WTC11 (cell line): ENCODE results near the gene AMIGO3. TPM values are rescaled to one million over a fixed set of nuclear protein-coding genes. Genes with fewer than 3 reads are reported as not detected.

Experiments
- ATAC-seq: fragments of 200-7000 bp; cut with Tn5 transposase; 2 replicates; pipeline ENCODE4 v1.10.0; 2021; ENCODE audit warnings: mild to moderate bottlenecking, moderate library complexity
- CTCF ChIA-PET: fragments of 300-600 bp; sonication (Branson Sonifier 250); formaldehyde crosslinking; loops from one replicate; lab custom pipeline; 2021; ENCODE audit warnings: antibody characterized with exemption; lab: Charles Lee
- POLR2A ChIA-PET: fragments of 350-600 bp; sonication (Branson Sonifier 250); formaldehyde crosslinking; loops from one replicate; lab custom pipeline; 2021; ENCODE audit warnings: antibody characterized with exemption; lab: Charles Lee
- DNase-seq: peaks from one replicate; pipeline ENCODE4 v3.0.0; 2021; ENCODE audit warnings: low spot score
- H3K27ac Mint-ChIP-seq: 2 replicates; pipeline ENCODE4 v1.8.0; 2021; ENCODE audit warnings: mixed read lengths
- H3K27me3 Mint-ChIP-seq: 2 replicates; pipeline ENCODE4 v1.8.0; 2021; ENCODE audit warnings: low read depth, mild to moderate bottlenecking, moderate library complexity, mixed read lengths
- H3K36me3 Mint-ChIP-seq: 2 replicates; pipeline ENCODE4 v1.8.0; 2021; ENCODE audit warnings: mixed read lengths
- H3K4me1 Mint-ChIP-seq: 2 replicates; pipeline ENCODE4 v1.8.0; 2022; ENCODE audit warnings: mixed read lengths
- H3K4me3 Mint-ChIP-seq: 2 replicates; pipeline ENCODE4 v1.8.0; 2021; ENCODE audit warnings: mild to moderate bottlenecking, moderate library complexity, mixed read lengths
- H3K9me3 Mint-ChIP-seq: 2 replicates; pipeline ENCODE4 v1.8.0; 2021; ENCODE audit warnings: mixed read lengths
- CBFB ChIP-seq: sonication (generic); formaldehyde crosslinking; IDR thresholded peaks from 2 replicates; pipeline ENCODE4 v1.8.1; 2022; ENCODE audit warnings: mild to moderate bottlenecking, low read depth, missing genetic modification reagents
- GRHL2 ChIP-seq: fragments of 250-450 bp; sonication (Bioruptor Pico); IDR thresholded peaks from 2 replicates; pipeline ENCODE4 v1.8.0; 2022; ENCODE audit warnings: mild to moderate bottlenecking, moderate library complexity; ENCODE audit not compliant: insufficient replicate concordance, severe bottlenecking
- GTF2I ChIP-seq: fragments of 250-450 bp; sonication (Bioruptor Pico); conservative IDR thresholded peaks from 2 replicates; pipeline ENCODE4 v1.4.0; 2021; ENCODE audit warnings: mild to moderate bottlenecking
- SMAD3 ChIP-seq: sonication (generic); formaldehyde crosslinking; IDR thresholded peaks from 2 replicates; pipeline ENCODE4 v1.8.0; 2022; ENCODE audit warnings: missing genetic modification reagents, mild to moderate bottlenecking, borderline replicate concordance
- TEAD4 ChIP-seq: sonication (generic); formaldehyde crosslinking; IDR thresholded peaks from 2 replicates; pipeline ENCODE4 v1.8.0; 2022; ENCODE audit warnings: mild to moderate bottlenecking, missing genetic modification reagents
- ZBTB21 ChIP-seq: sonication (generic); formaldehyde crosslinking; IDR thresholded peaks from 2 replicates; pipeline ENCODE4 v1.8.1; 2023; ENCODE audit warnings: mild to moderate bottlenecking, missing genetic modification reagents, borderline replicate concordance
- ZNF121 ChIP-seq: sonication (generic); formaldehyde crosslinking; IDR thresholded peaks from 2 replicates; pipeline ENCODE4 v1.8.0; 2023; ENCODE audit warnings: missing genetic modification reagents
- ZNF232 ChIP-seq: sonication (generic); formaldehyde crosslinking; IDR thresholded peaks from 2 replicates; pipeline ENCODE4 v1.8.0; 2022; ENCODE audit warnings: mild to moderate bottlenecking, missing genetic modification reagents
- ZNF317 ChIP-seq: sonication (generic); formaldehyde crosslinking; IDR thresholded peaks from 2 replicates; pipeline ENCODE4 v1.8.1; 2023; ENCODE audit warnings: low read depth, mild to moderate bottlenecking, moderate library complexity, missing genetic modification reagents, borderline replicate concordance
- ZNF423 ChIP-seq: fragments of 250-450 bp; sonication (Bioruptor Pico); IDR thresholded peaks from 2 replicates; pipeline ENCODE4 v2.1.2; 2022; ENCODE audit warnings: mild to moderate bottlenecking, moderate library complexity
- total RNA-seq: library from RNA; stranded (reverse); gene quantifications from 3 replicates; pipeline ENCODE4 v1.2.3, GENCODE V29; 2021
- TF ChIP-seq, protein P1 (sequence below): fragments of 250-450 bp; sonication (Bioruptor Pico); conservative IDR thresholded peaks from 2 replicates; pipeline ENCODE4 v1.9.0; 2021; ENCODE audit warnings: mild to moderate bottlenecking
- TF ChIP-seq, protein P2 (sequence below): fragments of 250-450 bp; sonication (Bioruptor Pico); IDR thresholded peaks from 2 replicates; pipeline ENCODE4 v1.9.0; 2021; ENCODE audit warnings: mild to moderate bottlenecking
- TF ChIP-seq, protein P3 (sequence below): fragments of 250-450 bp; sonication (Bioruptor Pico); IDR thresholded peaks from 2 replicates; pipeline ENCODE4 v2.1.2; 2022; ENCODE audit warnings: mild to moderate bottlenecking, moderate library complexity
- TF ChIP-seq, protein P4 (sequence below): sonication (generic); formaldehyde crosslinking; conservative IDR thresholded peaks from 2 replicates; pipeline ENCODE4 v1.8.1; 2022; ENCODE audit warnings: mild to moderate bottlenecking, missing genetic modification reagents
- TF ChIP-seq, protein P5 (sequence below): fragments of 250-450 bp; sonication (Bioruptor Pico); IDR thresholded peaks from 2 replicates; pipeline ENCODE4 v1.9.0; 2021; ENCODE audit warnings: moderate library complexity, mild to moderate bottlenecking, inconsistent platforms, borderline replicate concordance
- TF ChIP-seq, protein P6 (sequence below): sonication (generic); formaldehyde crosslinking; IDR thresholded peaks from 2 replicates; pipeline ENCODE4 v1.8.0; 2022; ENCODE audit warnings: mild to moderate bottlenecking, missing genetic modification reagents
- TF ChIP-seq, protein P7 (sequence below): sonication (generic); formaldehyde crosslinking; IDR thresholded peaks from 2 replicates; pipeline ENCODE4 v1.8.1; 2022; ENCODE audit warnings: missing genetic modification reagents, borderline replicate concordance
- TF ChIP-seq, protein P8 (sequence below): fragments of 250-450 bp; sonication (Bioruptor Pico); IDR thresholded peaks from 2 replicates; pipeline ENCODE4 v1.9.0; 2021; ENCODE audit warnings: mild to moderate bottlenecking
- TF ChIP-seq, protein P9 (sequence below): sonication (generic); formaldehyde crosslinking; IDR thresholded peaks from 2 replicates; pipeline ENCODE4 v1.8.0; 2022; ENCODE audit warnings: mild to moderate bottlenecking, missing genetic modification reagents
- TF ChIP-seq, protein P10 (sequence below): sonication (generic); formaldehyde crosslinking; IDR thresholded peaks from 2 replicates; pipeline ENCODE4 v1.8.1; 2022; ENCODE audit warnings: mild to moderate bottlenecking, missing genetic modification reagents, moderate library complexity, borderline replicate concordance

The AMIGO3 gene
- total RNA-seq, 1 experiment from 2014 or later: 3.9 TPM

DNA sequence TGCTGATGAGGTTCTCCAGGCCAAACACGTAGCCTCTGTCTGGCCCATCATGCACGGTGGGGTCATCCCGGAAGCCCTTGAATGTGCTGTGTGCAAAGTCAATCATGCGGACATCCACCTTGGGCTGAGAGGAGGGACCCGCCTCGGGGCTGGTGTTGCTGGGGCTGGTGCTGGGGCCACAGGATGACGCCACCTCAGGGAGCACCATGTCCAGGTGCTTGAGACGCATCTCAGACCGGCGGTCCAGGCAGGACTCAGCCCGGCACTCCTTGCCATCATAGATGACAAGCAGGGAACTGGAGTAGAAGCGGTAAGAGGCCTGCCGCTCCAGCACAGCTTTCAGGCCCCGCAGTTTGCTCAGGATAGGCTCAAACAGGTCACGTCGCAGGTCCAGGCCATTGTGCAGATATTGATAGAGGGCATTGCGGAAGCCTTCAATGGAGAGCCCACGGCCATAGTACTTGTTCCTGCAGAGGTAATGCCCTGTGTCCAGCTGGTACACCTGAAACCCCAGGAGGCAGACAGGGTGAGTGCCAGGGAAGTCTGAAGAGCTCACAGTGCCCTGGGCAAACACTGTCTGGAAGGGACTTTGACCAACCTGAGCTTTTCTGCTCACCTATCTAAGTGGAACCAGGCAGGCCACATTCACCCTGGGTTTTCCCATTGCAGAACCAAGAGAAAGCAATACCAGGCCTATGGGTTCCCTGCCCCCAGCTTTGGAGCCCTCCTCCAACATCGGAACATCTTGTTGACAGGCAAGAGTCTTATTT is 7.9 kb upstream of the AMIGO3 start:
- POLR2A ChIA-PET: no interaction called here
- peaks cover 26% of the 10 kb centered on the region for H3K36me3 Mint-ChIP-seq
- ATAC-seq (no peak), DNase-seq (no peak)
- peaks cover 10% of the 10 kb centered on the region for H3K4me1 Mint-ChIP-seq
- H3K27me3 Mint-ChIP-seq: no peaks in the 10 kb centered on the region
- no peaks in the 10 kb centered on the region for H3K9me3 Mint-ChIP-seq
- TF ChIP-seq, protein P1, sequence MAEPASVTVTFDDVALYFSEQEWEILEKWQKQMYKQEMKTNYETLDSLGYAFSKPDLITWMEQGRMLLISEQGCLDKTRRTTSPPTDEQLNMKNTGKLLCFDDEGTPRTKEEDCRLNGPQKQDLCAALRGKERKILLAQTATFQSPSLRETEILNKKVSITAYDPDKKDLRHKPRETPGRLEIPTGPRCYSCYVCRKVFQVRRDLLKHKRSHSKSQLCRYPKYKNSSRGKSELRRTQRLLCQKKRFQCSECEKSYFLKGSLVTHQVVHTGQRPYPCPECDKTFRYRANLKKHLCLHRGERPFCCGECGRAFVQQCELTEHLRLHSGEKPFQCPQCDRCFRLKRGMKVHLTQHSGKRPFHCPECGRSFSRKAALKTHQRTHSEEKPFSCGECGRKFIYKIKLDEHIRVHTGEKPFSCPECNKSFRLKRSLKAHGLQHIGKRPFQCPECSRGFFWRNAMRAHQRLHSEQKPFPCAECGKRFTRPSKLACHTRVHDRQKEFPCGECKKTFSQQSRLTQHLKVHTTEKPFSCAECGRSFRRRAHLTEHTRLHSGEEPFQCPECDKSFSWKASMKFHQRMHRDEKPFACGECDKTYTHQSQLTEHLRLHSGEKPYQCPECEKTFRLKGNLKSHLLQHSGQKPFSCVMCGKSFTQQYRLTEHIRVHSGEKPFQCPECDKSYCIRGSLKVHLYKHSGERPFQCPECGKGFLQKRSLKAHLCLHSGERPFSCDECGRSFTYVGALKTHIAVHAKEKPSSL (CRISPR knock-in tag): no peak
- TF ChIP-seq SMAD3 (no peak), CBFB (CRISPR knock-in tag) (no peak), GRHL2 (CRISPR knock-in tag) (no peak), GTF2I (no peak), ZNF121 (CRISPR knock-in tag) (no peak)
- TF ChIP-seq, protein P2, sequence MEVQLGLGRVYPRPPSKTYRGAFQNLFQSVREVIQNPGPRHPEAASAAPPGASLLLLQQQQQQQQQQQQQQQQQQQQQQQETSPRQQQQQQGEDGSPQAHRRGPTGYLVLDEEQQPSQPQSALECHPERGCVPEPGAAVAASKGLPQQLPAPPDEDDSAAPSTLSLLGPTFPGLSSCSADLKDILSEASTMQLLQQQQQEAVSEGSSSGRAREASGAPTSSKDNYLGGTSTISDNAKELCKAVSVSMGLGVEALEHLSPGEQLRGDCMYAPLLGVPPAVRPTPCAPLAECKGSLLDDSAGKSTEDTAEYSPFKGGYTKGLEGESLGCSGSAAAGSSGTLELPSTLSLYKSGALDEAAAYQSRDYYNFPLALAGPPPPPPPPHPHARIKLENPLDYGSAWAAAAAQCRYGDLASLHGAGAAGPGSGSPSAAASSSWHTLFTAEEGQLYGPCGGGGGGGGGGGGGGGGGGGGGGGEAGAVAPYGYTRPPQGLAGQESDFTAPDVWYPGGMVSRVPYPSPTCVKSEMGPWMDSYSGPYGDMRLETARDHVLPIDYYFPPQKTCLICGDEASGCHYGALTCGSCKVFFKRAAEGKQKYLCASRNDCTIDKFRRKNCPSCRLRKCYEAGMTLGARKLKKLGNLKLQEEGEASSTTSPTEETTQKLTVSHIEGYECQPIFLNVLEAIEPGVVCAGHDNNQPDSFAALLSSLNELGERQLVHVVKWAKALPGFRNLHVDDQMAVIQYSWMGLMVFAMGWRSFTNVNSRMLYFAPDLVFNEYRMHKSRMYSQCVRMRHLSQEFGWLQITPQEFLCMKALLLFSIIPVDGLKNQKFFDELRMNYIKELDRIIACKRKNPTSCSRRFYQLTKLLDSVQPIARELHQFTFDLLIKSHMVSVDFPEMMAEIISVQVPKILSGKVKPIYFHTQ (CRISPR knock-in tag): no peak
- TF ChIP-seq, protein P3, sequence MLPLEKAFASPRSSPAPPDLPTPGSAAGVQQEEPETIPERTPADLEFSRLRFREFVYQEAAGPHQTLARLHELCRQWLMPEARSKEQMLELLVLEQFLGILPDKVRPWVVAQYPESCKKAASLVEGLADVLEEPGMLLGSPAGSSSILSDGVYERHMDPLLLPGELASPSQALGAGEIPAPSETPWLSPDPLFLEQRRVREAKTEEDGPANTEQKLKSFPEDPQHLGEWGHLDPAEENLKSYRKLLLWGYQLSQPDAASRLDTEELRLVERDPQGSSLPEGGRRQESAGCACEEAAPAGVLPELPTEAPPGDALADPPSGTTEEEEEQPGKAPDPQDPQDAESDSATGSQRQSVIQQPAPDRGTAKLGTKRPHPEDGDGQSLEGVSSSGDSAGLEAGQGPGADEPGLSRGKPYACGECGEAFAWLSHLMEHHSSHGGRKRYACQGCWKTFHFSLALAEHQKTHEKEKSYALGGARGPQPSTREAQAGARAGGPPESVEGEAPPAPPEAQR (CRISPR knock-in tag): no peak
- TF ChIP-seq, protein P4, sequence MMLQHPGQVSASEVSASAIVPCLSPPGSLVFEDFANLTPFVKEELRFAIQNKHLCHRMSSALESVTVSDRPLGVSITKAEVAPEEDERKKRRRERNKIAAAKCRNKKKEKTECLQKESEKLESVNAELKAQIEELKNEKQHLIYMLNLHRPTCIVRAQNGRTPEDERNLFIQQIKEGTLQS (CRISPR knock-in tag): no peak
- TF ChIP-seq, protein P5, sequence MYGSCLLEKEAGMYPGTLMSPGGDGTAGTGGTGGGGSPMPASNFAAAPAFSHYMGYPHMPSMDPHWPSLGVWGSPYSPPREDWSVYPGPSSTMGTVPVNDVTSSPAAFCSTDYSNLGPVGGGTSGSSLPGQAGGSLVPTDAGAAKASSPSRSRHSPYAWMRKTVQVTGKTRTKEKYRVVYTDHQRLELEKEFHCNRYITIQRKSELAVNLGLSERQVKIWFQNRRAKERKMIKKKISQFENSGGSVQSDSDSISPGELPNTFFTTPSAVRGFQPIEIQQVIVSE (CRISPR knock-in tag): no peak
- TF ChIP-seq, all 79 proteins: peak for 0
- H3K27ac Mint-ChIP-seq: no peak overlapping the region
- no peak overlapping the region for H3K4me3 Mint-ChIP-seq
- CTCF ChIA-PET: no interaction called here

DNA sequence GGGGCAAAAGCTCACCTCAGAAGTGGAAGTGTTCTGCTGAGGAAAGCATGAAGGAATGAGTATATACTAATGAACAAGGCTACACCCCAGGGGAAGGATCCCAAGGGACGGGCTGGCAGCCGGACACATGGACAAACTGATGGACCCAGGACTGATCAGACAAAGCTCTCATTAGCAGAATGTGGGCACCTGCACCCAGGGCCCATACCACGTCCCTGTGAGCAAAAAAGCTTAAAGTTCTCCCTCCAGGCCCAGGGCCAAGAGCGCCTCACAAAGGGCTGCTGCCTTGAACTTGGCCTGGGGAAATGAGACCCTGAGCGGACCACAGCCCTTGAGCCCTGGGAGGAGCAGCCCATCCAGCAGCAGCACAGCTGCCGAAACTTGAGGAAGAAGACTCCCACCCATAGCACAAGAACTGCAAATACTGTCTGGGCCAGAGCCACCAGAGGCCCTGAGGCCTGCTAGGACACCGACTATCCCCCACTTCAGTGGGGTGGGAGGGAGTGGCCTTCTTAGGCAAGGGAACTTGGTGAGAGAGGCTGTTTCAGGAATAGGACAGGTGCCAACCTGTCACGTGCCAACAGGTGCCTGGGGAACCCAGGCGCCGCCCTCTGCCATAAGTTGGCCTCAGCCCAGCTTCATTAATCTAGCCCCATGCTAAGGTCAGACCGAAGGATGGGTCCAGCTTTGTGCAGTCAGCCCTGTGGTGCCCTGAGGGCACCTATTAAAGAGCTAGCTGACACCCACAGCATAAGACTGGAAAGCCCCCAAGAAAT is 6.6 kb upstream of the AMIGO3 start:
- no peaks in the 10 kb centered on the region for H3K9me3 Mint-ChIP-seq
- no peaks in the 10 kb centered on the region for H3K27me3 Mint-ChIP-seq
- peaks cover 21% of the 10 kb centered on the region for H3K36me3 Mint-ChIP-seq
- no peak for ATAC-seq
- no peak overlapping the region; the same call in 1 of the 2 replicates for H3K27ac Mint-ChIP-seq
- DNase-seq: no peak
- no peak overlapping the region for H3K4me3 Mint-ChIP-seq
- peaks cover 10% of the 10 kb centered on the region for H3K4me1 Mint-ChIP-seq
- POLR2A ChIA-PET: no interaction called here
- CTCF ChIA-PET: interaction anchor here (1.9 to 2.3 kb wide), 2 partner anchors 77 to 113 kb away, joined by 6 to 10 read pairs; partner anchors contain the start of gene INKA1
- TF ChIP-seq, protein P6, sequence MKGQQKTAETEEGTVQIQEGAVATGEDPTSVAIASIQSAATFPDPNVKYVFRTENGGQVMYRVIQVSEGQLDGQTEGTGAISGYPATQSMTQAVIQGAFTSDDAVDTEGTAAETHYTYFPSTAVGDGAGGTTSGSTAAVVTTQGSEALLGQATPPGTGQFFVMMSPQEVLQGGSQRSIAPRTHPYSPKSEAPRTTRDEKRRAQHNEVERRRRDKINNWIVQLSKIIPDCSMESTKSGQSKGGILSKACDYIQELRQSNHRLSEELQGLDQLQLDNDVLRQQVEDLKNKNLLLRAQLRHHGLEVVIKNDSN (CRISPR knock-in tag): no peak
- TF ChIP-seq ZNF423 (CRISPR knock-in tag) (no peak), ZBTB21 (no peak), TEAD4 (no peak), ZNF232 (CRISPR knock-in tag) (no peak), ZNF317 (CRISPR knock-in tag) (no peak)
- TF ChIP-seq, protein P7, sequence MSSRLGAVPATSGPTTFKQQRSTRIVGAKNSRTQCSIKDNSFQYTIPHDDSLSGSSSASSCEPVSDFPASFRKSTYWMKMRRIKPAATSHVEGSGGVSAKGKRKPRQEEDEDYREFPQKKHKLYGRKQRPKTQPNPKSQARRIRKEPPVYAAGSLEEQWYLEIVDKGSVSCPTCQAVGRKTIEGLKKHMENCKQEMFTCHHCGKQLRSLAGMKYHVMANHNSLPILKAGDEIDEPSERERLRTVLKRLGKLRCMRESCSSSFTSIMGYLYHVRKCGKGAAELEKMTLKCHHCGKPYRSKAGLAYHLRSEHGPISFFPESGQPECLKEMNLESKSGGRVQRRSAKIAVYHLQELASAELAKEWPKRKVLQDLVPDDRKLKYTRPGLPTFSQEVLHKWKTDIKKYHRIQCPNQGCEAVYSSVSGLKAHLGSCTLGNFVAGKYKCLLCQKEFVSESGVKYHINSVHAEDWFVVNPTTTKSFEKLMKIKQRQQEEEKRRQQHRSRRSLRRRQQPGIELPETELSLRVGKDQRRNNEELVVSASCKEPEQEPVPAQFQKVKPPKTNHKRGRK (CRISPR knock-in tag): no peak
- TF ChIP-seq, protein P8, sequence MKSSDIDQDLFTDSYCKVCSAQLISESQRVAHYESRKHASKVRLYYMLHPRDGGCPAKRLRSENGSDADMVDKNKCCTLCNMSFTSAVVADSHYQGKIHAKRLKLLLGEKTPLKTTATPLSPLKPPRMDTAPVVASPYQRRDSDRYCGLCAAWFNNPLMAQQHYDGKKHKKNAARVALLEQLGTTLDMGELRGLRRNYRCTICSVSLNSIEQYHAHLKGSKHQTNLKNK: no peak
- TF ChIP-seq, protein P9, sequence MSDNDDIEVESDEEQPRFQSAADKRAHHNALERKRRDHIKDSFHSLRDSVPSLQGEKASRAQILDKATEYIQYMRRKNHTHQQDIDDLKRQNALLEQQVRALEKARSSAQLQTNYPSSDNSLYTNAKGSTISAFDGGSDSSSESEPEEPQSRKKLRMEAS (CRISPR knock-in tag): no peak
- TF ChIP-seq, protein P10, sequence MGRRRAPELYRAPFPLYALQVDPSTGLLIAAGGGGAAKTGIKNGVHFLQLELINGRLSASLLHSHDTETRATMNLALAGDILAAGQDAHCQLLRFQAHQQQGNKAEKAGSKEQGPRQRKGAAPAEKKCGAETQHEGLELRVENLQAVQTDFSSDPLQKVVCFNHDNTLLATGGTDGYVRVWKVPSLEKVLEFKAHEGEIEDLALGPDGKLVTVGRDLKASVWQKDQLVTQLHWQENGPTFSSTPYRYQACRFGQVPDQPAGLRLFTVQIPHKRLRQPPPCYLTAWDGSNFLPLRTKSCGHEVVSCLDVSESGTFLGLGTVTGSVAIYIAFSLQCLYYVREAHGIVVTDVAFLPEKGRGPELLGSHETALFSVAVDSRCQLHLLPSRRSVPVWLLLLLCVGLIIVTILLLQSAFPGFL (CRISPR knock-in tag): no peak
